Activated CD8-positive, alpha-beta T cell treated with anti-CD3 and anti-CD28 coated beads for 36 hours (primary cell): ENCODE data around the gene KDM4C. TPM values are rescaled to one million over a fixed set of nuclear protein-coding genes. Genes with fewer than 3 reads are reported as not detected.

Experiments used
- ATAC-seq: fragments of 200-7000 bp; cut with Tn5 transposase; one replicate; pipeline ENCODE4 v1.10.0; 2021; ENCODE audit warnings: mild to moderate bottlenecking, moderate library complexity
- CTCF ChIA-PET: fragments of 350-600 bp; sonication (Branson Sonifier 250); formaldehyde crosslinking; loops from one replicate; lab custom pipeline; 2021; ENCODE audit warnings: antibody characterized with exemption; lab: Charles Lee
- POLR2A ChIA-PET: fragments of 350-600 bp; sonication (Branson Sonifier 250); formaldehyde crosslinking; loops from one replicate; lab custom pipeline; 2021; ENCODE audit warnings: antibody characterized with exemption; lab: Charles Lee
- DNase-seq: peaks from one replicate; pipeline ENCODE4 v3.0.0-alpha.2; 2020
- H3K27ac Mint-ChIP-seq: one replicate; pipeline ENCODE4 v1.8.0; 2021; ENCODE audit warnings: mild to moderate bottlenecking, mixed read lengths
- H3K27me3 Mint-ChIP-seq: one replicate; pipeline ENCODE4 v1.8.0; 2021; ENCODE audit warnings: mixed read lengths
- H3K36me3 Mint-ChIP-seq: one replicate; pipeline ENCODE4 v1.8.0; 2021; ENCODE audit warnings: low read depth, mixed read lengths
- H3K4me1 Mint-ChIP-seq: one replicate; pipeline ENCODE4 v1.8.0; 2021; ENCODE audit warnings: low read depth, mixed read lengths
- H3K4me3 Mint-ChIP-seq: one replicate; pipeline ENCODE4 v1.8.0; 2021; ENCODE audit warnings: mild to moderate bottlenecking, moderate library complexity, mixed read lengths
- H3K9me3 Mint-ChIP-seq: one replicate; pipeline ENCODE4 v1.8.0; 2021; ENCODE audit warnings: mixed read lengths
- CTCF ChIP-seq: fragments of 200-600 bp; IDR thresholded peaks from one replicate; pipeline ENCODE4 v1.8.0; 2022; ENCODE audit warnings: antibody characterized with exemption, mild to moderate bottlenecking
- intact Hi-C: fragments of 100-400 bp; cut with micrococcal nuclease; formaldehyde crosslinking; loops from one replicate; pipeline ENCODE4 v1.10.0; 2022
- total RNA-seq, 2 experiments: library from RNA; stranded (reverse); gene quantifications; one replicate each; pipeline ENCODE4 v1.2.3, GENCODE V29; 2021

Gene KDM4C
- total RNA-seq, 2 experiments from 2014 or later, result 31.1 to 32.9 TPM

DNA sequence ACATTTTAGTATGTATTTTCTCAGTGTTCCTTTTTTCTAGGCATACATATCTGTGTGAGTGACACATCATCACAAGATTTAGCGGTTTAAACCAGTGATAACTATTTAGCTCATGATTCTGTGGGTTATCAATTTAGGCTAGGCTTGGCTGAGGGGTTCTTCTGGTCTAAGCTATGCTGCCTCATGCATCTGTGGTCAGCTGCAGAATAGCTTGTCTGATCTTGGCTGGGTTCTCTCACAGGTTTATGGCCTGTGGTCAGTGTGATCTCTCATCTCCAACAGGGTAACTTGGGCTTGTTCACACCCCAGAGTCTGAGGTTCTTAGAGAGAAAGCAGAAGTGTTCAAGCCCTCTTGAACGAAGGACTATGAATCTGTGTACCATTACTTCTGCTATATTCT lies 363.3 kb downstream of the KDM4C start:
- Mint-ChIP-seq H3K4me3 (no peak overlapping the region), H3K36me3 (peaks cover 12% of the 10 kb centered on the region), H3K9me3 (no peaks in the 10 kb centered on the region), H3K27ac (no peak overlapping the region), H3K4me1 (peaks cover 19% of the 10 kb centered on the region), H3K27me3 (no peaks in the 10 kb centered on the region)
- TF ChIP-seq CTCF, result no peak
- intact Hi-C loops, result no loop called here
- ChIA-PET POLR2A (no interaction called here), CTCF (no interaction called here)
- ATAC-seq (peak; percentile 30), DNase-seq (no peak)

- H3K9me3 Mint-ChIP-seq, result no peaks in the 10 kb centered on the region
- intact Hi-C loops, result no loop called here
- H3K36me3 Mint-ChIP-seq, result peaks cover 16% of the 10 kb centered on the region
- no peak overlapping the region for H3K4me3 Mint-ChIP-seq
- DNase-seq, result no peak
- ChIA-PET CTCF (no interaction called here), POLR2A (no interaction called here)
- H3K27ac Mint-ChIP-seq, result peak overlapping the region; percentile 31
- H3K27me3 Mint-ChIP-seq, result no peaks in the 10 kb centered on the region
- TF ChIP-seq CTCF, result no peak
- H3K4me1 Mint-ChIP-seq, result peaks cover 19% of the 10 kb centered on the region
- ATAC-seq, result no peak
These were observed 363.9 kb downstream of the KDM4C start for GRCh38 chr9:7121664-7122063.

- Mint-ChIP-seq H3K27me3 (no peaks in the 10 kb centered on the region), H3K27ac (no peak overlapping the region), H3K9me3 (no peaks in the 10 kb centered on the region), H3K4me3 (no peak overlapping the region), H3K36me3 (peaks cover 24% of the 10 kb centered on the region), H3K4me1 (peaks cover 16% of the 10 kb centered on the region)
- ATAC-seq (no peak), DNase-seq (no peak)
- ChIA-PET POLR2A (no interaction called here), CTCF (no interaction called here)
- intact Hi-C loops, result no loop called here
- TF ChIP-seq CTCF, result no peak
These were observed 366.0 kb downstream of the KDM4C start for GRCh38 chr9:7123743-7124142.

DNA sequence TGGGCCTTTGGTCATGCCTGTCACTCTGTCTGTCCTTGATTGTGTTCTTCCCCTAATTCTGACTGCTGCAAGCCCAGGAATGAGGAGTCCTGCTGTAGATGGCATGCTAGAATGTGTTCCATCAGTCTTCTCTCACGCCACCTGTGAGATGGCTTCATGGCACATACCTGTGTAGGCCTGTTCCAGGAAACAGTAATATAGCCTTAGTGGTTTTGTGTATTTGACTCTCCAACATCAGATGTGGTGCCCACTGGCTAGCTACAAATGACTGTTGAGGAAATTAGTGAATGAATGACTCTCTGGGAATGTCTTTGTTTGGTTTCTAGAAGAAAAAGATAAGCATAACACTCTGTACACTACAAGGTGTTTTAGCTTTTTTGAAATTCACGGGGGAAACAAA lies 367.5 kb downstream of the KDM4C start:
- intact Hi-C loops, result no loop called here
- ChIA-PET CTCF (no interaction called here), POLR2A (no interaction called here)
- Mint-ChIP-seq H3K36me3 (peaks cover 33% of the 10 kb centered on the region), H3K9me3 (no peaks in the 10 kb centered on the region), H3K4me3 (no peak overlapping the region), H3K27me3 (no peaks in the 10 kb centered on the region), H3K4me1 (peaks cover 11% of the 10 kb centered on the region), H3K27ac (no peak overlapping the region)
- no peak for TF ChIP-seq CTCF
- no peak for DNase-seq
- ATAC-seq, result no peak

DNA sequence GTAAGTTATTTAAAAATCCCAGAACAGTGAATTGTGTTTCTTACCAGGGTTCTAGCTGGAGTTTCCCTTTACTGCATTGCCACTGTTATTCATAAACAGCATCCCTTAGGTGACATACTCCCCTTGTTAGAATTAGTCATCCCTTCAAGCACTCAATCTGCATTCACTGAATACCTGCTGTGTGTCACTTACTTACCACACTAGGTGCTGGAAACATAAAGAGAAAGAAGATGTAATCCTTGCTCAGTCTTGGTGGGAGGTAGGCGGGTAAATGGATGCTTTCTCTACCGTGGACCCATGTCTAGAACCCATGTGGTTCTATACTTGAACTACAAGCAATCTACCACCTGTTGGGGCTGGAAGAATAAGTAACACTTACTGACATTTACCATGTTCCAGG lies 371.6 kb downstream of the KDM4C start:
- CTCF ChIA-PET, result no interaction called here
- POLR2A ChIA-PET, result no interaction called here
- intact Hi-C loops, result no loop called here
- Mint-ChIP-seq H3K27me3 (no peaks in the 10 kb centered on the region), H3K36me3 (peaks cover 37% of the 10 kb centered on the region), H3K4me3 (no peak overlapping the region), H3K4me1 (peaks cover 2% of the 10 kb centered on the region), H3K27ac (no peak overlapping the region), H3K9me3 (no peaks in the 10 kb centered on the region)
- DNase-seq (no peak), ATAC-seq (no peak)
- TF ChIP-seq CTCF, result no peak
